NCI-H2171 treated with DMSO at 0.1 percent for 48 hours (cell line): ENCODE measurements around the gene WLS.

ENCODE experiments used
- DNase-seq: peaks from one replicate; lab custom pipeline; 2025; lab: John Stamatoyannopoulos, UW

The WLS gene

DNA sequence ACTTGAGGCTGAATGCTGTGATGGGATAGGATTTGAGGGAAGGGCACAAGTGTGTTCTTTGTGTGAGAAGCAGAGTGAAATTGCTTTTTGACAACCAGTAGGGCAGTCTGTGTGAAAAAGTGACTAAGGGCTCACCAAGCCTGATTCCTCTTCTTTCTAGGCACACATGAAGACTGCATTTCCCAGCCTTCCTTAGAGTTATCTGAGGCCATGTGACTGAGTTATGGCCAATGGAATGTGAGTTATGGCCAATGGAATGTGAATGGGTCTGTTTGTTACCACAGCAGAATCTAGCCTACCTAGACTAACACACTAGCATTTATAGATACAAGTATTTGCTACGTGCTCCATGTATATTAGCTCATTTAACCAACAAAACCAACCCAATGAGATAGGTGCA, 146.6 kb downstream of the WLS start:
- no peak for DNase-seq

DNA sequence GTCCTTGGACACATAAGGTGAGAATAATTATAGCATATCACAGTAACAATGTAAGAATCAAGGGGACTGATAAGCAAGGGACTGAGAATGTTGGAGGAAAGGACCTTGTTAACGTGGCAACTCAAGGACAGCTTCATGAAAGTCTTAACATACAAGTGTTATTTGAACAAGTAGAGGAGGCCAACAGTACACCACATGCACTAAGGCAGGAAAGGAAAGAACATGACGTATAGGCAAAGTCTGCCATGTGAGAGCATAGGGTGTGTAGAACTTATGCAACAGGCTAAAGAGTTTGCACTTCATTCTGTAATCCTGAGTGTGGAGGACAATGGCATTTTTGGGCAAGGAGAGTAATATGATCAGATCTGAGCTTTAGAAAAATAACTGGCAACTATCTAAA, 148.6 kb downstream of the WLS start:
- no peak for DNase-seq

DNA sequence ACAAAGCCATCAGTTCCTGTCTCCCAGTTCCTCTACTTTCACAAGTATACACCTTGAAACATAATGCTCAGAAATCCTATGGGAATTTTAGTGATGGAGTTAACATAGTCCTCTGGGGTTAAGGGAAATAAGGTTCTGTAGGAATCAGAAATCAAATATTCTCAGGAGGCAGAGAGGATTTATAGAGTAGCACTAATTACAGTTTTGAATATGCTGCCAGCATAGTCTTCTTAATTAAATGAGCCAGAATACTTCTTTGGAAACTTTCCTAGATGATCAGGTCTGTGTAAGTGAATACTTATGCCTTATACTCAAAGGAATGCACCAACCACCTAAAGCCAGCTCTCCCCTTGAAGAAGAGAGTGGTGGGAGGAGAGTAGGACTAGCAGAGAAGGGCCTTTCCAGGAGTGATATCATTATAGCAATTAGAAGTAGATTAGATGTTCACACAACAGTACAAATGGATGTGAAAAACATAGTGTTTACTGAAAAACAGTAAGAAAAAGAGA, 150.5 kb downstream of the WLS start:
- no peak for DNase-seq

DNA sequence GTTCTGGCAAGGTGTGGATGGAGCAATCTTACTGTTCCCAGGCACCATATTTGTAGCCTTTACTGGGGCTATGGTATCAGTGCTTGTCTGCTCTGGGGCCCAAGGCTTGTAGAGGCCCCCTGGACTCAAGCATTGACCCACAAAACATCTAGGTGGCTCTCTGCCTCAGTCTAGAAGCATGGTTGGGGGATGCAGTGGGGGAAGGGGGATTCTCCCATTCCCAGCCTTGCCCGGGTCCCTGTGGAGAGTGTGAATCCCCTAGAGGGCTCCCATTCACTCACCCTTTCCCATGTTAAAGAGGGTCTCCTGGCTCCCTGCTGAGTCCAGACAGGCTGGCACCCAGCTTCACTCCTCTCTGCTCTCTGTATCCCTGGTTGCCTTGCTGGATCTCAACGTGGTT, 153.7 kb downstream of the WLS start:
- no peak for DNase-seq
